Measurements from ENCODE around the gene DUSP7.

GRCh38 chr3:52026041-52026440 is 30.3 kb downstream of the DUSP7 start:
- no peak for TF ChIP-seq GATA2 (IDR thresholded peaks at IDR 0.05; ENCODE audit: low read depth, low read length)
- TF ChIP-seq GATA3 (IDR thresholded peaks at IDR 0.05; ENCODE audit: low read depth, low read length), result no peak

All from SH-SY5Y (cell line).